H1 (cell line): ENCODE measurements around the gene HIVEP3. TPM values are rescaled to one million over a fixed set of nuclear protein-coding genes. Genes with fewer than 3 reads are reported as not detected.

Experiments
- CTCF ChIA-PET: fragments of 300-600 bp; sonication (Branson Sonifier 250); formaldehyde crosslinking; loops from one replicate; lab custom pipeline; 2021; ENCODE audit not compliant: partially characterized antibody; lab: Charles Lee
- POLR2A ChIA-PET: fragments of 300-600 bp; sonication (Branson Sonifier 250); formaldehyde crosslinking; loops from one replicate; lab custom pipeline; 2021; ENCODE audit warnings: inconsistent platforms; ENCODE audit not compliant: partially characterized antibody; lab: Charles Lee
- DNase-seq, 2 experiments: peaks; one replicate each; pipeline versions ENCODE4 v3.0.0 to v3.0.0-alpha.2; 2010 to 2022; ENCODE audit warnings: low spot score in 2 of 2, low read depth in 1 of 2, mixed read lengths in 1 of 2
- FAIRE-seq: peaks from 2 replicates; lab custom pipeline; 2011; peaks lifted over from hg19 to GRCh38; lab: Jason Lieb, UNC
- H2AFZ ChIP-seq: 2 replicates; pipeline ENCODE4 v1.8.1; 2012; ENCODE audit warnings: low read length, inconsistent platforms
- H2AK5ac ChIP-seq: 2 replicates; pipeline ENCODE4 v1.6.1; 2013; ENCODE audit warnings: low read depth, low read length
- H2BK120ac ChIP-seq: replicated peaks from 2 replicates; pipeline ENCODE3; 2013; ENCODE audit warnings: low read depth, low read length, inconsistent platforms
- H2BK12ac ChIP-seq: 2 replicates; pipeline ENCODE4 v1.6.1; 2013; ENCODE audit warnings: low read depth, low read length
- H2BK15ac ChIP-seq: 2 replicates; pipeline ENCODE4 v1.6.1; 2013; ENCODE audit warnings: low read length
- H2BK20ac ChIP-seq: 2 replicates; pipeline ENCODE4 v1.6.1; 2013; ENCODE audit warnings: low read length
- H2BK5ac ChIP-seq: 2 replicates; pipeline ENCODE4 v1.6.1; 2013; ENCODE audit warnings: low read depth, low read length
- H3K14ac ChIP-seq: 2 replicates; pipeline ENCODE4 v1.6.1; 2013; ENCODE audit warnings: inconsistent platforms; ENCODE audit not compliant: insufficient read length
- H3K18ac ChIP-seq: 2 replicates; pipeline ENCODE4 v1.6.1; 2013; ENCODE audit warnings: low read length; ENCODE audit errors: extremely low read depth
- H3K23ac ChIP-seq: 2 replicates; pipeline ENCODE4 v1.6.1; 2013; ENCODE audit warnings: inconsistent platforms; ENCODE audit not compliant: insufficient read length
- H3K23me2 ChIP-seq: 2 replicates; pipeline ENCODE4 v1.6.1; 2013; ENCODE audit warnings: low read depth, low read length
- H3K27ac ChIP-seq: 2 replicates; pipeline ENCODE4 v1.6.1; 2011; ENCODE audit warnings: low read depth, low read length, inconsistent platforms
- H3K27me3 ChIP-seq, 4 experiments: replicated peaks in 1 of 4; 1 replicate in 1 of 4; 2 replicates in 3 of 4; pipeline versions ENCODE4 v1.6.1 to v1.8.1; 2011 to 2013; ENCODE audit warnings: low read length in 3 of 4, mild to moderate bottlenecking in 3 of 4, inconsistent platforms in 2 of 4, mixed read lengths in 2 of 4, moderate library complexity in 1 of 4; ENCODE audit not compliant: control insufficient read depth in 3 of 4, insufficient read depth in 3 of 4; ENCODE audit errors: extremely low read depth in 1 of 4
- H3K36me3 ChIP-seq, 4 experiments: 2 replicates each; pipeline versions ENCODE4 v1.6.1 to v1.8.1; 2011 to 2013; ENCODE audit warnings: mild to moderate bottlenecking in 4 of 4, low read length in 3 of 4, moderate library complexity in 2 of 4, control low read depth in 1 of 4, inconsistent platforms in 1 of 4; ENCODE audit not compliant: insufficient read depth in 4 of 4, control insufficient read depth in 2 of 4
- H3K4ac ChIP-seq: replicated peaks from 2 replicates; pipeline ENCODE3; 2013; ENCODE audit warnings: low read length, low read depth, mixed read lengths, inconsistent platforms; ENCODE audit not compliant: insufficient read length
- H3K4me1 ChIP-seq, 4 experiments: replicated peaks in 1 of 4; 1 replicate in 1 of 4; 2 replicates in 3 of 4; pipeline versions ENCODE4 v1.6.1 to v1.8.1; 2011 to 2013; ENCODE audit warnings: low read length in 3 of 4, inconsistent platforms in 2 of 4, mixed read lengths in 1 of 4; ENCODE audit not compliant: insufficient read depth in 4 of 4, control insufficient read depth in 3 of 4
- H3K4me2 ChIP-seq, 2 experiments: 2 replicates each; pipeline versions ENCODE4 v1.6.1 to v1.8.1; 2011 to 2013; ENCODE audit warnings: low read depth in 2 of 2, low read length in 2 of 2, control low read depth in 1 of 2, inconsistent platforms in 1 of 2, mild to moderate bottlenecking in 1 of 2; ENCODE audit not compliant: insufficient read depth in 1 of 2
- H3K4me3 ChIP-seq, 4 experiments: fragments of 200-600, 300-600 bp in 1 of 4; sonication (generic), shearing (Covaris generic), sonication (Bioruptor Twin) in 1 of 4; 2 replicates each; pipeline versions ENCODE4 v1.5.1 to v1.8.1; 2011 to 2016; ENCODE audit warnings: low read length in 4 of 4, low read depth in 3 of 4, control low read depth in 2 of 4, inconsistent platforms in 2 of 4, mild to moderate bottlenecking in 2 of 4, mixed read lengths in 1 of 4, moderate library complexity in 1 of 4; ENCODE audit not compliant: insufficient read depth in 2 of 4; ENCODE audit errors: extremely low read depth in 1 of 4
- H3K56ac ChIP-seq: replicated peaks from 2 replicates; pipeline ENCODE3; 2013; ENCODE audit warnings: low read depth, mild to moderate bottlenecking, mixed read lengths, low read length, inconsistent platforms; ENCODE audit not compliant: insufficient read length
- H3K79me1 ChIP-seq: 2 replicates; pipeline ENCODE4 v1.6.1; 2013; ENCODE audit warnings: low read depth, low read length, control low read depth
- H3K79me2 ChIP-seq, 2 experiments: 2 replicates each; pipeline versions ENCODE4 v1.6.1 to v1.8.1; 2012 to 2013; ENCODE audit warnings: low read length in 2 of 2, mild to moderate bottlenecking in 2 of 2, inconsistent platforms in 1 of 2; ENCODE audit not compliant: insufficient read depth in 2 of 2, control insufficient read depth in 1 of 2
- H3K9ac ChIP-seq, 4 experiments: replicated peaks in 1 of 4; 1 replicate in 1 of 4; 2 replicates in 3 of 4; pipeline versions ENCODE4 v1.6.1 to v1.8.1; 2011 to 2013; ENCODE audit warnings: low read depth in 3 of 4, low read length in 3 of 4, control low read depth in 2 of 4, mild to moderate bottlenecking in 2 of 4, moderate library complexity in 2 of 4, inconsistent platforms in 1 of 4; ENCODE audit errors: extremely low read depth in 1 of 4
- H3K9me3 ChIP-seq, 2 experiments: 2 replicates each; pipeline versions ENCODE4 v1.6.1 to v1.8.1; 2012 to 2013; ENCODE audit warnings: mild to moderate bottlenecking in 2 of 2, moderate library complexity in 2 of 2, control low read depth in 1 of 2, inconsistent platforms in 1 of 2, low read depth in 1 of 2, low read length in 1 of 2, mixed read lengths in 1 of 2; ENCODE audit not compliant: insufficient read depth in 2 of 2
- H4K20me1 ChIP-seq, 2 experiments: replicated peaks in 1 of 2; 2 replicates each; pipeline versions ENCODE3 to v1.8.1; 2011 to 2013; ENCODE audit warnings: inconsistent platforms in 2 of 2, low read length in 2 of 2, mild to moderate bottlenecking in 1 of 2; ENCODE audit not compliant: insufficient read depth in 2 of 2, control insufficient read depth in 1 of 2
- H4K5ac ChIP-seq: 2 replicates; pipeline ENCODE4 v1.6.1; 2013; ENCODE audit warnings: low read length, low read depth, mixed read lengths, inconsistent platforms; ENCODE audit not compliant: insufficient read length
- H4K8ac ChIP-seq: 2 replicates; pipeline ENCODE4 v1.8.0; 2013; ENCODE audit warnings: mild to moderate bottlenecking, moderate library complexity, low read length, inconsistent platforms; ENCODE audit not compliant: insufficient read depth; ENCODE audit errors: extremely low read depth
- H4K91ac ChIP-seq: replicated peaks from 2 replicates; pipeline ENCODE3; 2013; ENCODE audit warnings: low read length, mixed read lengths, inconsistent platforms; ENCODE audit not compliant: insufficient read length
- BACH1 ChIP-seq: IDR thresholded peaks from 2 replicates; pipeline ENCODE4 v1.6.1; 2012; ENCODE audit warnings: low read length, improper control_type of control experiment
- CBX5 ChIP-seq: fragments of 300-800, 300-1000 bp; sonication (generic); IDR thresholded peaks from 2 replicates; pipeline ENCODE4 v1.7.1; 2016; ENCODE audit warnings: antibody characterized with exemption, low read length, low read depth
- FOSL1 ChIP-seq: IDR thresholded peaks from 2 replicates; pipeline ENCODE4 v1.6.1; 2011; ENCODE audit warnings: mild to moderate bottlenecking, low read depth, low read length, moderate library complexity; ENCODE audit not compliant: insufficient read depth
- SAP30 ChIP-seq: fragments of 300-600 bp; sonication (generic); IDR thresholded peaks from 2 replicates; pipeline ENCODE4 v1.7.1; 2012; ENCODE audit warnings: low read length, moderate library complexity, mild to moderate bottlenecking, inconsistent platforms; ENCODE audit not compliant: insufficient read depth, insufficient replicate concordance
- WGBS, 2 experiments: shearing (Covaris generic) in 1 of 2; methylation state at CpG; one replicate each; pipeline versions ENCODE4 v1.1.6 to v1.1.7; 2013 to 2015; ENCODE audit warnings: low lambda C conversion rate in 2 of 2, mixed read lengths in 2 of 2, inconsistent platforms in 1 of 2, low coverage in 1 of 2, missing lambda C conversion rate in 1 of 2; ENCODE audit not compliant: insufficient replicate concordance in 2 of 2, insufficient coverage in 1 of 2, insufficient read length in 1 of 2; ENCODE audit errors: extremely low coverage in 1 of 2, missing lambda C conversion rate in 1 of 2; 5-methylcytosine and 5-hydroxymethylcytosine counted together
- polyA plus RNA-seq, 7 experiments: library from polyadenylated mRNA; depleted of rRNA in 3 of 7; stranded (reverse) in 5 of 7; unstranded in 2 of 7; fragments of >200 nt in 5 of 7; fragments of 200-250 nt in 2 of 7; gene quantifications; 1 replicate in 5 of 7; 2 replicates in 1 of 7; 4 replicates in 1 of 7; pipeline versions ENCODE4 v1.2.1 to v1.2.3, GENCODE V29; 2011 to 2013; ENCODE audit warnings: missing spikeins in 2 of 7, mixed read lengths in 2 of 7
- total RNA-seq: library from RNA; stranded (reverse); fragmentation: NEBNext Ultra II Directional; extraction: Animal tissue kit (Norgen Biotek cat#: 25700); gene quantifications from 2 replicates; pipeline ENCODE4 v1.2.1, GENCODE V29; 2021
- TF ChIP-seq, protein P1 (sequence below): IDR thresholded peaks from 2 replicates; pipeline ENCODE4 v1.6.1; 2012; ENCODE audit warnings: inconsistent platforms

HIVEP3 gene
- total and polyA plus RNA-seq, 2 of the 8 experiments (the other 6 are each of a cell fraction or from before 2014, with no cell fraction given) = 0.24 to 0.69 TPM

DNA sequence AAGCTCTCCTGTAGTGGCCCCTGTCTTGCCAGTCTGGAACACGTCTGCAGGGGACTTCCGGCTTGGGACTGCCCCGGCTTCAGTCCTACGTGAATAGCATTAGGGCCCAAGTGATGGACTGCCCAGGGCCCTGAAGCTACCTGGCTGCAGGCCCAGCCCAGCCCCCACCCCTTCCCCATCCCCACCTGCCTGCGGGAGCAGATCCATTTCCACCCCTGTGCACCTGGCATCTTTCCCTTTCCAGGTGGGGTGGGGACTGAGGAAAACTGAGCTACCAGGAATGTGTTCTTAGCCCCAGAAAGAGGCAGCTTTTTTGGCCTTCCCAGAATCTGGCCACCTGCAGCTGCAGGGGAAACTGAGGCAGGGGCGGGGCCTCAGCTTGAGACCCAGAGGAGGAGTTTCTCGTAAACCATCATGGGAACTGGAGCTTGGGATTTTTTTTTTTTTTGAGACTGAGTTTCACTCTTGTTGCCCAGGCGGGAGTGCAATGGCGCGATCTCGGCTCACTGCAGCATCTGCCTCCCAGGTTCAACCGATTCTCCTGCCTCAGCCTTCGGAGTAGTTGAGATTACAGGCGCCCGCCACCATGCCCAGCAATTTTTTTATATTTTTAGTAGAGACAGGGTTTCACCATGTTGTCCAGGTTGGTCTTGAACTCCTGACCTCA lies 437.5 kb downstream of the HIVEP3 start:
- Histone ChIP-seq H3K79me1 (no peaks in the 10 kb centered on the region), H2AFZ (no peak overlapping the region), H3K56ac (no peak overlapping the region), H3K27me3 (no peaks in the 10 kb centered on the region; a peak in 1 of 7 replicates), H3K14ac (no peak overlapping the region), H3K9me3 (no peaks in the 10 kb centered on the region), H3K9ac (no peak overlapping the region), H2AK5ac (no peak overlapping the region), H4K5ac (no peak overlapping the region), H2BK20ac (no peak overlapping the region), H2BK5ac (peak overlapping the region; percentile 89; the same call in 1 of the 2 replicates), H2BK15ac (no peak overlapping the region), H3K27ac (no peak overlapping the region), H3K4me3 (no peak overlapping the region), H3K4me1 (peaks cover 6 to 13% (median 12%) of the 10 kb centered on the region in 4 experiments; a peak in 5 of 7 replicates), H3K4ac (no peak overlapping the region), H3K4me2 (no peak overlapping the region), H3K18ac (no peak overlapping the region; the same call in 1 of the 2 replicates), H3K79me2 (no peaks in the 10 kb centered on the region), H4K20me1 (no peaks in the 10 kb centered on the region), H3K36me3 (no peaks in the 10 kb centered on the region), H2BK12ac (no peak overlapping the region), H3K23ac (no peak overlapping the region), H4K8ac (no peak overlapping the region), H4K91ac (no peak overlapping the region), H3K23me2 (no peaks in the 10 kb centered on the region), H2BK120ac (no peak overlapping the region)
- CTCF ChIA-PET = interaction anchor here (0.6 to 14.9 kb wide), 10 partner anchors 11 to 312 kb away, joined by 3 to 205 read pairs (median 4); no protein-coding TSS in a partner anchor
- POLR2A ChIA-PET = interaction anchor here (1.1 kb wide), 1 partner anchor 21 kb away, joined by 3 read pairs; no protein-coding TSS in a partner anchor
- 90% methylated on average over 14 of the region's 15 CpGs; no CpG with 5 or more reads in 1 of the 2 experiments for WGBS, 2 experiments
- no peak for DNase-seq
- no peak for FAIRE-seq
- TF ChIP-seq, protein P1, sequence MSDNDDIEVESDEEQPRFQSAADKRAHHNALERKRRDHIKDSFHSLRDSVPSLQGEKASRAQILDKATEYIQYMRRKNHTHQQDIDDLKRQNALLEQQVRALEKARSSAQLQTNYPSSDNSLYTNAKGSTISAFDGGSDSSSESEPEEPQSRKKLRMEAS = no peak
- TF ChIP-seq CBX5 (no peak), FOSL1 (no peak), BACH1 (no peak), SAP30 (no peak)
